Thyroid gland (tissue), 4 donors: ENCODE results near the gene ZNF808.

Experiments
- POLR2A ChIP-seq, 2 donors: fragments of 450-650 bp; IDR thresholded peaks; one replicate each; pipeline ENCODE4 v1.6.1; 2017; ENCODE audit warnings: antibody characterized with exemption in 2 of 2, mild to moderate bottlenecking in 2 of 2, moderate library complexity in 1 of 2
- TF ChIP-seq, protein P1 (sequence below), 6 experiments: fragments of 200-600 bp in 3 of 6; fragments of 450-650 bp in 3 of 6; sonication (generic) in 3 of 6; IDR thresholded peaks; one replicate each; pipeline ENCODE4 v1.5.1; 2016 to 2019; ENCODE audit warnings: antibody characterized with exemption in 6 of 6, mild to moderate bottlenecking in 2 of 6, inconsistent platforms in 1 of 6, moderate library complexity in 1 of 6

DNA sequence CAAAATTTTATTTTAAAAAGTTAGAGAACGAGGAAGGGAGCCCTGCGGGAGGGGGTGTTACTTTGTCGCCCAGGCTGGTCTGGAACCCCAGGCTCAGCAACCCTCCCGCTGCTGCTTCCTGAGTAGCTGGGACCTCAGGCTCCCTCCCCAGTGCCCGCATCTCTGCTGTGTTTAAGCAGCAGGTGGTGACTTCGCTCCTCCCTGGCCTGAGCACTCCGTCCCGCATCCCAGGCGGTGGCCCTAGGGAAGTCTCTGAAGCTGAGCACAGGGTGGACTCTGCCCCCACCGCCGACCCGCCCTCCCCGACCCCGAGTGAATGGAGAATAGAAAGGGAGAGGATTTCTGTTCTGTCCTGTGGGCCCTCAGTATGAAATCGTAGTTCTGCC lies 73.2 kb downstream of the ZNF808 start:
- TF ChIP-seq, protein P1, sequence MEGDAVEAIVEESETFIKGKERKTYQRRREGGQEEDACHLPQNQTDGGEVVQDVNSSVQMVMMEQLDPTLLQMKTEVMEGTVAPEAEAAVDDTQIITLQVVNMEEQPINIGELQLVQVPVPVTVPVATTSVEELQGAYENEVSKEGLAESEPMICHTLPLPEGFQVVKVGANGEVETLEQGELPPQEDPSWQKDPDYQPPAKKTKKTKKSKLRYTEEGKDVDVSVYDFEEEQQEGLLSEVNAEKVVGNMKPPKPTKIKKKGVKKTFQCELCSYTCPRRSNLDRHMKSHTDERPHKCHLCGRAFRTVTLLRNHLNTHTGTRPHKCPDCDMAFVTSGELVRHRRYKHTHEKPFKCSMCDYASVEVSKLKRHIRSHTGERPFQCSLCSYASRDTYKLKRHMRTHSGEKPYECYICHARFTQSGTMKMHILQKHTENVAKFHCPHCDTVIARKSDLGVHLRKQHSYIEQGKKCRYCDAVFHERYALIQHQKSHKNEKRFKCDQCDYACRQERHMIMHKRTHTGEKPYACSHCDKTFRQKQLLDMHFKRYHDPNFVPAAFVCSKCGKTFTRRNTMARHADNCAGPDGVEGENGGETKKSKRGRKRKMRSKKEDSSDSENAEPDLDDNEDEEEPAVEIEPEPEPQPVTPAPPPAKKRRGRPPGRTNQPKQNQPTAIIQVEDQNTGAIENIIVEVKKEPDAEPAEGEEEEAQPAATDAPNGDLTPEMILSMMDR (IDR thresholded peaks at IDR 0.05) = no peak
- TF ChIP-seq POLR2A (IDR thresholded peaks at IDR 0.05) = no peak
